ENCODE data around the gene CCNK.

The CCNK gene

DNA sequence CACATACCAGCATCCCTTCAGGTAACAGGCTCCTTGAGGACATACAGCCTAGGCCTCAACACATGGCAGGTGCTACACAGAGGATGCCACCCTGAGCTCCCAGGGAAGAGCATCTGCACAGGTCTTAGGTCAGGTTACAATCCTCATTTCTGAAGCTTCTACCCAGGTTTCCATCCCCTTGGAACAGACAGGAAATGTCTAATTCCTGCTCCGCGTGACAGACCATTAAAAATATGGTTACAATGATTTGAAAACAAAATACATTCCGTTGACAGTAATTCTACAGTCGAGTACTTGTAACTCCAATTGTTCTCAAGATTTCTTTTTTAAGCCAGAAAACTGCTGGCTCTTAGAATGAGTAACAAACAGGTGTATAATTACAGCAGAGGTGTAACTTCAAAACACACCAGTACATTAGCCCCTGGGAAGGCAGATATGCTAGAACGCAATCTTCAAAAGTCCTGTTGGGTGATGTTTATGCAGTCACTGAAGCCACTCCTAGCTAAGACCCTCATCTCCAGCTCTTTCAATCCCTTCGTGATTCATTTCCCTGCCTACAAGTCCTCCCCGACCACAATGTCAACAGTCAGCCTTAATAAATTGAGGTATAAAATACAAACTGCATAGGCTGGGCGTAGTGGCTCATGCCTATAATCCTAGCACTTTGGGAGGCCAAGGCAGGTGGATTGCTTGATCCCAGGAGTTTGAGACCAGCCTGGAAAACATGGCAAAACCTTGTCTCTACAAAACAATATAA lies 12.2 kb upstream of the CCNK start:
- DNase-seq (ENCODE audit: low read depth), result no peak
- TF ChIP-seq, protein P1, sequence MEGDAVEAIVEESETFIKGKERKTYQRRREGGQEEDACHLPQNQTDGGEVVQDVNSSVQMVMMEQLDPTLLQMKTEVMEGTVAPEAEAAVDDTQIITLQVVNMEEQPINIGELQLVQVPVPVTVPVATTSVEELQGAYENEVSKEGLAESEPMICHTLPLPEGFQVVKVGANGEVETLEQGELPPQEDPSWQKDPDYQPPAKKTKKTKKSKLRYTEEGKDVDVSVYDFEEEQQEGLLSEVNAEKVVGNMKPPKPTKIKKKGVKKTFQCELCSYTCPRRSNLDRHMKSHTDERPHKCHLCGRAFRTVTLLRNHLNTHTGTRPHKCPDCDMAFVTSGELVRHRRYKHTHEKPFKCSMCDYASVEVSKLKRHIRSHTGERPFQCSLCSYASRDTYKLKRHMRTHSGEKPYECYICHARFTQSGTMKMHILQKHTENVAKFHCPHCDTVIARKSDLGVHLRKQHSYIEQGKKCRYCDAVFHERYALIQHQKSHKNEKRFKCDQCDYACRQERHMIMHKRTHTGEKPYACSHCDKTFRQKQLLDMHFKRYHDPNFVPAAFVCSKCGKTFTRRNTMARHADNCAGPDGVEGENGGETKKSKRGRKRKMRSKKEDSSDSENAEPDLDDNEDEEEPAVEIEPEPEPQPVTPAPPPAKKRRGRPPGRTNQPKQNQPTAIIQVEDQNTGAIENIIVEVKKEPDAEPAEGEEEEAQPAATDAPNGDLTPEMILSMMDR (IDR thresholded peaks at IDR 0.05; ENCODE audit: low read depth, low read length, missing control alignments), result no peak
- in situ Hi-C loops (cut with HindIII; ENCODE audit: low sequenced_read_pairs), result no loop called here
- no peak overlapping the region for H3K4me3 ChIP-seq (ENCODE audit: low read depth, low read length)

DNA sequence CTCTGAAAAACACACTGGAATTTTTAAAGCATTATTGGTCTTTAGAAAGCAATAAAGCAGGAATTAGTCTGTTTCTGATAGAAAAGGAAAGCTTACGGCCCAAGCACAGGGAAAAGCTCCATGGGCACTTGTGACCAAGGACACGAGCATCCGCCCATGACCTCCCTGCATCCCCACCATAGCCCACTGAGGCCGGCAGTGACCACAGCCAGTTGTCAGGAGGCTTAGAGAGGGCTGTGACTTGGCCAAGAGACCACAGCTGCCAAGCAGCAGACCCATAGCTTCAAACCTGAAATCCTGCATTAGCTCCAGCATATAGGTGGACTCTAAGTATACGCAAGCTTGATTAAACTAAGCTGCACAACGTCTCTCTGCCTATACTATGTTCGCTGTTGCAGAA lies 9.5 kb upstream of the CCNK start:
- DNase-seq (ENCODE audit: low read depth), result no peak
- TF ChIP-seq, protein P1 (IDR thresholded peaks at IDR 0.05; ENCODE audit: low read depth, low read length, missing control alignments), result no peak
- in situ Hi-C loops (cut with HindIII; ENCODE audit: low sequenced_read_pairs), result no loop called here
- no peak overlapping the region for H3K4me3 ChIP-seq (ENCODE audit: low read depth, low read length)

DNA sequence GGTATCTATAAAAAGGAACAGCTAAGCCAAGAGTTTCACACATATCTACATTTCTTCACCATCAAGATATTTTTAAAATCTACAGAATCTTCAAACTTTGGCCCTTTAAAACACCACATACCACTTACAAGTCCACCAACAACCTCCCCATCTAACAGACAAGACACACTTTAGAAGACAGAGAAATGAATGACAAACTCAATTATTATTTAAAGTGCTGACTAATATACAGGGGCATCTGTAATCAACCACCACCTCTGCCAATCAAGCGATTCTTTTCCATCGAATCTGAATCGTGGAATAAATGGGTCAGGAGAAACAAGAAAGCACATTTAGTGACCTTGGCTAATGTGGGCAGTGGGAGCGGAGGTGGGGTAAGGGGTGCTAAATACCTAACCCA lies 8.3 kb upstream of the CCNK start:
- no peak for DNase-seq (ENCODE audit: low read depth)
- TF ChIP-seq, protein P1 (IDR thresholded peaks at IDR 0.05; ENCODE audit: low read depth, low read length, missing control alignments), result no peak
- in situ Hi-C loops (cut with HindIII; ENCODE audit: low sequenced_read_pairs), result no loop called here
- H3K4me3 ChIP-seq (ENCODE audit: low read depth, low read length), result no peak overlapping the region

DNA sequence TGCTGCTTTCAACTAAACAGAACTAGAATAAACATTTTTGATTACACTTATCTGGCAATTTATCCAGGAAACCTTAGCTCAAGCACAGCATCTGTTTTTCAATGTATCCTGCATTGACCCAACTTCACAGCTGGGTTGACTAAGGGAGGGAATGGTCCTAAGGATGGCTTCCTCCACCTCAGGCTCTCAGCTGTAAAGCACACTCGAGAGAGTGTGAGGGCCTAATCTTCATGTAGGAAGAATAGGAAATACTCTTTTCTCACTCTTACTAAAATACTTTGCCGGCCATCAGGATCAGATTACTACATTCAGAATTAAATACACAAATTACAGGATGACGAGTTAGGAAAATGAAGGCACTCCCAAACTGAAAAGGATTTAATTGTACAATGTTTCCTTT lies 7.8 kb upstream of the CCNK start:
- DNase-seq (ENCODE audit: low read depth), result no peak
- TF ChIP-seq, protein P1 (IDR thresholded peaks at IDR 0.05; ENCODE audit: low read depth, low read length, missing control alignments), result no peak
- in situ Hi-C loops (cut with HindIII; ENCODE audit: low sequenced_read_pairs), result no loop called here
- H3K4me3 ChIP-seq (ENCODE audit: low read depth, low read length), result no peak overlapping the region

DNA sequence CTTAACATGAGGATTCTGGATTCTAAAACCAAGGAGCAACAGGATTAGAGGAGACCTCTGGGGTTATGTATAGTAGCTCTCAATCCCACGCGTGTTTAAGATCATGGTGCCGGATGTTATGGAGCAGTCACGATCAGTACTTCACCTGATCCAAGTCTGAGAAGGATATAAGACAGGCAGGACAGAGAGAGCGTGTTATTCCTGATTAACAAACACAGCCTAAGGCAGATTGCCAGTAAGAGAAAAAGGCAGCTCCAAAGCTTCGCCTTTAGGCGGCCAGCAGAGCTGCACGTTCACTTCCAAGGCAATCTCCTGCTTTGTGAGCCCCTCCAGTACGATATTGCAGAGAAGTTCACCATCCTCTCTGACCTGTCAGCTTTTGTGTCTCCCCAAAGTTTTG lies 6.0 kb upstream of the CCNK start:
- H3K4me3 ChIP-seq (ENCODE audit: low read depth, low read length), result no peak overlapping the region
- TF ChIP-seq, protein P1 (IDR thresholded peaks at IDR 0.05; ENCODE audit: low read depth, low read length, missing control alignments), result peak; percentile 31
- DNase-seq (ENCODE audit: low read depth), result peak; percentile 20
- in situ Hi-C loops (cut with HindIII; ENCODE audit: low sequenced_read_pairs), result no loop called here

DNA sequence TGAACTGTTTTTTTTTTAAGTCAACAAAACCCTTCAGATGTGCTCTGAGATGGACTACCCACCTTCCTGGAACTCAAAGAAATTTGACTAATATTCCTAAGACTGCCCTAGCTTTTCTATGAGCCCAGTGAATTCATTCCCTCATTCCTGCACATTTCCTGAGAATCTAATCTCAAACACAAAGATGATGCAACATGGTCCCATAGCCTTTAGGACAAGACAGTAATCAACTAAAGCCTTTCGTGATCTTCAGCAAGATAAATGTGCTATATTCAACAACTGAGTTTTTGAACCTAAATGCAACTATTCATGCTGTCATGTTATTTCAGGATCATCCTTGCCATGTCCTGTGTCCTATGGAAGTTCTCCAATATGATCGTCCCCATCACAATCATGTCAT lies 5.5 kb upstream of the CCNK start:
- DNase-seq (ENCODE audit: low read depth), result no peak
- TF ChIP-seq, protein P1 (IDR thresholded peaks at IDR 0.05; ENCODE audit: low read depth, low read length, missing control alignments), result no peak
- no peak overlapping the region for H3K4me3 ChIP-seq (ENCODE audit: low read depth, low read length)
- in situ Hi-C loops (cut with HindIII; ENCODE audit: low sequenced_read_pairs), result no loop called here
